H1 (cell line): ENCODE results near the gene PCGF3. TPM values are rescaled to one million over a fixed set of nuclear protein-coding genes. Genes with fewer than 3 reads are reported as not detected.

Source experiments
- HDAC2 ChIP-seq, 2 experiments: fragments of 300-600 bp in 1 of 2; sonication (generic) in 1 of 2; IDR thresholded peaks; 2 replicates each; pipeline ENCODE4 v1.6.1; 2011 to 2012; ENCODE audit warnings: low read depth in 2 of 2, low read length in 2 of 2, mild to moderate bottlenecking in 2 of 2, moderate library complexity in 2 of 2, borderline replicate concordance in 1 of 2, inconsistent platforms in 1 of 2
- SP2 ChIP-seq: IDR thresholded peaks from 2 replicates; pipeline ENCODE4 v1.6.1; 2012; ENCODE audit warnings: mild to moderate bottlenecking, low read length, inconsistent platforms
- polyA plus RNA-seq, 7 experiments: library from polyadenylated mRNA; depleted of rRNA in 3 of 7; stranded (reverse) in 5 of 7; unstranded in 2 of 7; fragments of >200 nt in 5 of 7; fragments of 200-250 nt in 2 of 7; gene quantifications; 1 replicate in 5 of 7; 2 replicates in 1 of 7; 4 replicates in 1 of 7; pipeline versions ENCODE4 v1.2.1 to v1.2.3, GENCODE V29; 2011 to 2013; ENCODE audit warnings: missing spikeins in 2 of 7, mixed read lengths in 2 of 7
- total RNA-seq: library from RNA; stranded (reverse); fragmentation: NEBNext Ultra II Directional; extraction: Animal tissue kit (Norgen Biotek cat#: 25700); gene quantifications from 2 replicates; pipeline ENCODE4 v1.2.1, GENCODE V29; 2021

The PCGF3 gene
- total and polyA plus RNA-seq, 2 of the 8 experiments (the other 6 are each of a cell fraction or from before 2014, with no cell fraction given): 52.7 to 52.9 TPM

GRCh38 chr4:717601-718320 is 12.1 kb downstream of the PCGF3 start (continued):
- TF ChIP-seq SP2 (no peak), HDAC2 (IDR thresholded peaks at IDR 0.05; ENCODE audit: borderline replicate concordance in 1 of 2, low read depth in 2 of 2, low read length in 2 of 2) (no peak)
